K562 (cell line): ENCODE data around the gene DGCR8. TPM values are rescaled to one million over a fixed set of nuclear protein-coding genes. Genes with fewer than 3 reads are reported as not detected.
A peak's percentile ranks its signal among the peaks of the same experiment; 100 is the strongest.

Source experiments
- YY1 ChIP-seq, 3 experiments: IDR thresholded peaks; 2 replicates each; pipeline ENCODE4 v1.6.1; 2011; ENCODE audit warnings: low read length in 2 of 3, mild to moderate bottlenecking in 2 of 3, moderate library complexity in 2 of 3, borderline replicate concordance in 1 of 3, control low read depth in 1 of 3, low read depth in 1 of 3; ENCODE audit not compliant: insufficient read depth in 3 of 3, insufficient replicate concordance in 2 of 3, control insufficient read depth in 1 of 3, insufficient read length in 1 of 3; ENCODE audit errors: extremely low read depth in 1 of 3
- polyA plus RNA-seq, 8 experiments: library from polyadenylated mRNA; depleted of rRNA in 4 of 8; stranded (reverse) in 5 of 8; unstranded in 3 of 8; fragments of >200 nt; fragmentation: Nextera tagmentation in 2 of 8; fragmentation: Illumina TruSeq in 1 of 8; extraction: Ambion mirVana in 2 of 8; extraction: Trizol in 1 of 8; gene quantifications; 2 replicates each; pipeline versions ENCODE4 v1.2.1 to v1.2.3, GENCODE V29; 2011 to 2014; ENCODE audit warnings: inconsistent platforms in 1 of 8, missing spikeins in 1 of 8
- total RNA-seq, 7 experiments: library from RNA; depleted of rRNA in 6 of 7; stranded (reverse); fragments of >200 nt in 6 of 7; fragmentation: Illumina TruSeq in 2 of 7; extraction: Trizol in 2 of 7; gene quantifications; 2 replicates each; pipeline versions ENCODE4 v1.2.1 to v1.2.3, GENCODE V29; 2011 to 2021; ENCODE audit warnings: low replicate concordance in 1 of 7
- TF ChIP-seq, protein P1 (sequence below): fragments of 200-600 bp; sonication (generic); IDR thresholded peaks from one replicate; pipeline ENCODE4 v1.6.1; 2012; ENCODE audit warnings: mild to moderate bottlenecking, low read depth, low read length, inconsistent platforms

The DGCR8 gene
- total and polyA plus RNA-seq, 9 of the 15 experiments (the other 6 are each of a cell fraction or from before 2014, with no cell fraction given) = 5.9 to 144 (median 80.1) TPM

DNA sequence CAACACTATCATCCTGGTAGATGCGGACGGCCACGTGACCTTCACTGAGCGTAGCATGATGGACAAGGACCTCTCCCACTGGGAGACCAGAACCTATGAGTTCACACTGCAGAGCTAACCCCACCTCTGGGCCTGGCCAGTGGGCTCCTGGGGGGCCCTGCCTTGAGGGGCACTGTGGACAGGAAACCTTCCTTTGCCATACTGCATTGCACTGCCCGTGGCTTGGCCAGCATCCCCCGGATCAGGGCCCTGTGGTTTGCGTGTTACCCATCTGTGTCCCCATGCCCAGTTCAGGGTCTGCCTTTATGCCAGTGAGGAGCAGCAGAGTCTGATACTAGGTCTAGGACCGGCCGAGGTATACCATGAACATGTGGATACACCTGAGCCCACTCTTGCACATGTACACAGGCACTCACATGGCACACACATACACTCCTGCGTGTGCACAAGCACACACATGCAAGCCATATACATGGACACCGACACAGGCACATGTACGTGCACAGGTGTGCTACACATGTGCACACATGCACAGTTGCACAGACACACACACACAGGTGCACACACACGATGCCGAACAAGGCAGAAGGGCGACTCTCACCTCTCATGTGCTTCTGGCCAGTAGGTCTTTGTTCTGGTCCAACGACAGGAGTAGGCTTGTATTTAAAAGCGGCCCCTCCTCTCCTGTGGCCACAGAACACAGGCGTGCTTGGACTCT is 15.3 kb upstream of the DGCR8 start (continued):
- TF ChIP-seq, protein P1, sequence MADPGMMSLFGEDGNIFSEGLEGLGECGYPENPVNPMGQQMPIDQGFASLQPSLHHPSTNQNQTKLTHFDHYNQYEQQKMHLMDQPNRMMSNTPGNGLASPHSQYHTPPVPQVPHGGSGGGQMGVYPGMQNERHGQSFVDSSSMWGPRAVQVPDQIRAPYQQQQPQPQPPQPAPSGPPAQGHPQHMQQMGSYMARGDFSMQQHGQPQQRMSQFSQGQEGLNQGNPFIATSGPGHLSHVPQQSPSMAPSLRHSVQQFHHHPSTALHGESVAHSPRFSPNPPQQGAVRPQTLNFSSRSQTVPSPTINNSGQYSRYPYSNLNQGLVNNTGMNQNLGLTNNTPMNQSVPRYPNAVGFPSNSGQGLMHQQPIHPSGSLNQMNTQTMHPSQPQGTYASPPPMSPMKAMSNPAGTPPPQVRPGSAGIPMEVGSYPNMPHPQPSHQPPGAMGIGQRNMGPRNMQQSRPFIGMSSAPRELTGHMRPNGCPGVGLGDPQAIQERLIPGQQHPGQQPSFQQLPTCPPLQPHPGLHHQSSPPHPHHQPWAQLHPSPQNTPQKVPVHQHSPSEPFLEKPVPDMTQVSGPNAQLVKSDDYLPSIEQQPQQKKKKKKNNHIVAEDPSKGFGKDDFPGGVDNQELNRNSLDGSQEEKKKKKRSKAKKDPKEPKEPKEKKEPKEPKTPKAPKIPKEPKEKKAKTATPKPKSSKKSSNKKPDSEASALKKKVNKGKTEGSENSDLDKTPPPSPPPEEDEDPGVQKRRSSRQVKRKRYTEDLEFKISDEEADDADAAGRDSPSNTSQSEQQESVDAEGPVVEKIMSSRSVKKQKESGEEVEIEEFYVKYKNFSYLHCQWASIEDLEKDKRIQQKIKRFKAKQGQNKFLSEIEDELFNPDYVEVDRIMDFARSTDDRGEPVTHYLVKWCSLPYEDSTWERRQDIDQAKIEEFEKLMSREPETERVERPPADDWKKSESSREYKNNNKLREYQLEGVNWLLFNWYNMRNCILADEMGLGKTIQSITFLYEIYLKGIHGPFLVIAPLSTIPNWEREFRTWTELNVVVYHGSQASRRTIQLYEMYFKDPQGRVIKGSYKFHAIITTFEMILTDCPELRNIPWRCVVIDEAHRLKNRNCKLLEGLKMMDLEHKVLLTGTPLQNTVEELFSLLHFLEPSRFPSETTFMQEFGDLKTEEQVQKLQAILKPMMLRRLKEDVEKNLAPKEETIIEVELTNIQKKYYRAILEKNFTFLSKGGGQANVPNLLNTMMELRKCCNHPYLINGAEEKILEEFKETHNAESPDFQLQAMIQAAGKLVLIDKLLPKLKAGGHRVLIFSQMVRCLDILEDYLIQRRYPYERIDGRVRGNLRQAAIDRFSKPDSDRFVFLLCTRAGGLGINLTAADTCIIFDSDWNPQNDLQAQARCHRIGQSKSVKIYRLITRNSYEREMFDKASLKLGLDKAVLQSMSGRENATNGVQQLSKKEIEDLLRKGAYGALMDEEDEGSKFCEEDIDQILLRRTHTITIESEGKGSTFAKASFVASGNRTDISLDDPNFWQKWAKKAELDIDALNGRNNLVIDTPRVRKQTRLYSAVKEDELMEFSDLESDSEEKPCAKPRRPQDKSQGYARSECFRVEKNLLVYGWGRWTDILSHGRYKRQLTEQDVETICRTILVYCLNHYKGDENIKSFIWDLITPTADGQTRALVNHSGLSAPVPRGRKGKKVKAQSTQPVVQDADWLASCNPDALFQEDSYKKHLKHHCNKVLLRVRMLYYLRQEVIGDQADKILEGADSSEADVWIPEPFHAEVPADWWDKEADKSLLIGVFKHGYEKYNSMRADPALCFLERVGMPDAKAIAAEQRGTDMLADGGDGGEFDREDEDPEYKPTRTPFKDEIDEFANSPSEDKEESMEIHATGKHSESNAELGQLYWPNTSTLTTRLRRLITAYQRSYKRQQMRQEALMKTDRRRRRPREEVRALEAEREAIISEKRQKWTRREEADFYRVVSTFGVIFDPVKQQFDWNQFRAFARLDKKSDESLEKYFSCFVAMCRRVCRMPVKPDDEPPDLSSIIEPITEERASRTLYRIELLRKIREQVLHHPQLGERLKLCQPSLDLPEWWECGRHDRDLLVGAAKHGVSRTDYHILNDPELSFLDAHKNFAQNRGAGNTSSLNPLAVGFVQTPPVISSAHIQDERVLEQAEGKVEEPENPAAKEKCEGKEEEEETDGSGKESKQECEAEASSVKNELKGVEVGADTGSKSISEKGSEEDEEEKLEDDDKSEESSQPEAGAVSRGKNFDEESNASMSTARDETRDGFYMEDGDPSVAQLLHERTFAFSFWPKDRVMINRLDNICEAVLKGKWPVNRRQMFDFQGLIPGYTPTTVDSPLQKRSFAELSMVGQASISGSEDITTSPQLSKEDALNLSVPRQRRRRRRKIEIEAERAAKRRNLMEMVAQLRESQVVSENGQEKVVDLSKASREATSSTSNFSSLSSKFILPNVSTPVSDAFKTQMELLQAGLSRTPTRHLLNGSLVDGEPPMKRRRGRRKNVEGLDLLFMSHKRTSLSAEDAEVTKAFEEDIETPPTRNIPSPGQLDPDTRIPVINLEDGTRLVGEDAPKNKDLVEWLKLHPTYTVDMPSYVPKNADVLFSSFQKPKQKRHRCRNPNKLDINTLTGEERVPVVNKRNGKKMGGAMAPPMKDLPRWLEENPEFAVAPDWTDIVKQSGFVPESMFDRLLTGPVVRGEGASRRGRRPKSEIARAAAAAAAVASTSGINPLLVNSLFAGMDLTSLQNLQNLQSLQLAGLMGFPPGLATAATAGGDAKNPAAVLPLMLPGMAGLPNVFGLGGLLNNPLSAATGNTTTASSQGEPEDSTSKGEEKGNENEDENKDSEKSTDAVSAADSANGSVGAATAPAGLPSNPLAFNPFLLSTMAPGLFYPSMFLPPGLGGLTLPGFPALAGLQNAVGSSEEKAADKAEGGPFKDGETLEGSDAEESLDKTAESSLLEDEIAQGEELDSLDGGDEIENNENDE = peak; percentile 40
- TF ChIP-seq YY1 (IDR thresholded peaks at IDR 0.05; ENCODE audit: borderline replicate concordance in 1 of 3, control insufficient read depth in 1 of 3, extremely low read depth in 1 of 3, insufficient read depth in 3 of 3, insufficient read length in 1 of 3, insufficient replicate concordance in 2 of 3, low read depth in 1 of 3, low read length in 2 of 3) = peak in 1 of 3 experiments; percentile 4
